CD8-positive, alpha-beta memory T cell (primary cell): ENCODE results near the gene CFAP20DC. TPM values are rescaled to one million over a fixed set of nuclear protein-coding genes. Genes with fewer than 3 reads are reported as not detected.
"Not testable (repeated sequence)": the region's sequence is repeated elsewhere in the genome, so short reads cannot be mapped to it uniquely, and the experiment has no call there.

Source experiments
- CTCF ChIA-PET: fragments of 350-600 bp; sonication (Branson Sonifier 250); formaldehyde crosslinking; loops from one replicate; lab custom pipeline; 2021; ENCODE audit warnings: antibody characterized with exemption; lab: Charles Lee
- POLR2A ChIA-PET: fragments of 350-600 bp; sonication (Branson Sonifier 250); formaldehyde crosslinking; loops from one replicate; lab custom pipeline; 2021; ENCODE audit warnings: antibody characterized with exemption; lab: Charles Lee
- DNase-seq, 5 donors: peaks; one replicate each; pipeline versions ENCODE4 v3.0.0 to v3.0.0-alpha.2; 2020 to 2022; ENCODE audit warnings: mixed read lengths in 1 of 5
- H3K27ac ChIP-seq: one replicate; pipeline ENCODE4 v1.7.0; 2013; ENCODE audit warnings: low read depth, mild to moderate bottlenecking, low read length, moderate library complexity
- H3K27me3 ChIP-seq: 2 replicates; pipeline ENCODE4 v1.7.0; 2013; ENCODE audit warnings: low read length, mild to moderate bottlenecking; ENCODE audit not compliant: insufficient read depth, poor library complexity, severe bottlenecking
- H3K36me3 ChIP-seq: 2 replicates; pipeline ENCODE4 v1.7.0; 2013; ENCODE audit warnings: mild to moderate bottlenecking, low read length, moderate library complexity; ENCODE audit not compliant: insufficient read depth
- H3K4me1 ChIP-seq: 2 replicates; pipeline ENCODE4 v1.7.0; 2013; ENCODE audit warnings: mild to moderate bottlenecking, low read length, moderate library complexity; ENCODE audit not compliant: insufficient read depth
- H3K4me3 ChIP-seq: 2 replicates; pipeline ENCODE4 v1.7.0; 2013; ENCODE audit warnings: mild to moderate bottlenecking, low read length
- H3K9me3 ChIP-seq: 2 replicates; pipeline ENCODE4 v1.7.0; 2013; ENCODE audit warnings: mild to moderate bottlenecking, low read length
- H3K27ac Mint-ChIP-seq, 8 donors: one replicate each; pipeline ENCODE4 v1.8.0; 2020 to 2021; ENCODE audit warnings: mixed read lengths in 8 of 8, mild to moderate bottlenecking in 6 of 8, inconsistent platforms in 3 of 8, moderate library complexity in 3 of 8
- H3K27me3 Mint-ChIP-seq, 2 donors: one replicate each; pipeline ENCODE4 v1.8.0; 2020 to 2021; ENCODE audit warnings: mixed read lengths in 2 of 2, mild to moderate bottlenecking in 1 of 2, moderate library complexity in 1 of 2
- H3K36me3 Mint-ChIP-seq, 3 donors: one replicate each; pipeline ENCODE4 v1.8.0; 2020 to 2021; ENCODE audit warnings: mixed read lengths in 3 of 3, inconsistent platforms in 1 of 3, mild to moderate bottlenecking in 1 of 3
- H3K4me1 Mint-ChIP-seq, 3 donors: one replicate each; pipeline ENCODE4 v1.8.0; 2020 to 2021; ENCODE audit warnings: mixed read lengths in 3 of 3, inconsistent platforms in 1 of 3, mild to moderate bottlenecking in 1 of 3
- H3K4me3 Mint-ChIP-seq, 7 donors: one replicate each; pipeline ENCODE4 v1.8.0; 2020 to 2021; ENCODE audit warnings: mixed read lengths in 7 of 7, mild to moderate bottlenecking in 6 of 7, moderate library complexity in 4 of 7, inconsistent platforms in 2 of 7
- H3K9me3 Mint-ChIP-seq, 5 donors: one replicate each; pipeline ENCODE4 v1.8.0; 2020 to 2022; ENCODE audit warnings: mixed read lengths in 5 of 5, mild to moderate bottlenecking in 3 of 5, moderate library complexity in 2 of 5, inconsistent platforms in 1 of 5
- polyA plus RNA-seq: library from polyadenylated mRNA; unstranded; fragments of 300-500 nt; fragmentation: Illumina TruSeq; gene quantifications from one replicate; pipeline ENCODE4 v1.2.3, GENCODE V29; 2021
- total RNA-seq, 2 experiments: library from RNA; stranded (reverse); gene quantifications; one replicate each; pipeline ENCODE4 v1.2.3, GENCODE V29; 2021

CFAP20DC gene
- total RNA-seq (1 to 10 TPM in 1 of 2 experiments, under 1 TPM in 1; 1.00 to 1.8 TPM), polyA plus RNA-seq (not detected)

- Mint-ChIP-seq H3K36me3 (no peaks in the 10 kb centered on the region), H3K9me3 (peaks cover 0 to 3% (median 0%) of the 10 kb centered on the region in 5 donors), H3K27me3 (peaks cover 0 to 6% of the 10 kb centered on the region in 2 donors), H3K4me1 (peaks cover 3 to 9% (median 5%) of the 10 kb centered on the region in 3 donors), H3K4me3 (peak within 1 kb of the TSS; percentile 58 to 86 (median 77)), H3K27ac (peak within 1 kb of the TSS in 5 of 8 donors; percentile 15 to 85 (median 82))
- peaks cover 5% of the 10 kb centered on the region for H3K4me1 ChIP-seq
- ChIA-PET POLR2A (no interaction called here), CTCF (no interaction called here)
- H3K36me3 ChIP-seq = no peaks in the 10 kb centered on the region
- no peaks in the 10 kb centered on the region for H3K9me3 ChIP-seq
- H3K27ac ChIP-seq = peak within 1 kb of the TSS; percentile 32
- H3K4me3 ChIP-seq = peak within 1 kb of the TSS; percentile 44
- peak; percentile 76 to 88 (median 77) for DNase-seq
- H3K27me3 ChIP-seq = no peaks in the 10 kb centered on the region
Observed at GRCh38 chr3:59049671-59050331, at the start of gene CFAP20DC. Gene CFAP20DC, minus strand, starts transcription at chr3:59050025. Its CDS starts 394 bp downstream, at chr3:59049631.

GRCh38 chr3:59098516-59098915, 48.7 kb upstream of the CFAP20DC start:
- H3K27me3 ChIP-seq, POLR2A ChIA-PET, H3K9me3 ChIP-seq, H3K4me3 Mint-ChIP-seq, H3K4me3 ChIP-seq, DNase-seq, CTCF ChIA-PET, H3K36me3 ChIP-seq, H3K27ac Mint-ChIP-seq, H3K4me1 Mint-ChIP-seq, H3K36me3 Mint-ChIP-seq, H3K4me1 ChIP-seq, H3K27ac ChIP-seq: not testable (repeated sequence)
- peaks cover 14% of the 10 kb centered on the region in 2 donors for H3K27me3 Mint-ChIP-seq
- H3K9me3 Mint-ChIP-seq = peaks cover 0 to 10% (median 8%) of the 10 kb centered on the region in 5 donors

- DNase-seq = no peak
- H3K27ac ChIP-seq = no peak overlapping the region
- peaks cover 0 to 10% (median 8%) of the 10 kb centered on the region in 5 donors for H3K9me3 Mint-ChIP-seq
Observed at GRCh38 chr3:59094446-59094845, 44.6 kb upstream of the CFAP20DC start.

GRCh38 chr3:59093521-59093920, 43.7 kb upstream of the CFAP20DC start:
- Mint-ChIP-seq H3K36me3 (no peaks in the 10 kb centered on the region), H3K4me1 (no peaks in the 10 kb centered on the region)
- CTCF ChIA-PET = no interaction called here

More at GRCh38 chr3:59094446-59094845, 44.6 kb upstream of the CFAP20DC start:
- H3K4me1 ChIP-seq = no peaks in the 10 kb centered on the region
- Mint-ChIP-seq H3K4me3 (no peak overlapping the region), H3K4me1 (no peaks in the 10 kb centered on the region), H3K36me3 (no peaks in the 10 kb centered on the region), H3K27me3 (peaks cover 0 to 7% of the 10 kb centered on the region in 2 donors), H3K27ac (no peak overlapping the region)
- ChIA-PET POLR2A (no interaction called here), CTCF (no interaction called here)
- no peak overlapping the region for H3K4me3 ChIP-seq
- H3K27me3 ChIP-seq = no peaks in the 10 kb centered on the region
- H3K36me3 ChIP-seq = no peaks in the 10 kb centered on the region
- no peaks in the 10 kb centered on the region for H3K9me3 ChIP-seq

GRCh38 chr3:59088761-59089160, 38.9 kb upstream of the CFAP20DC start:
- DNase-seq = no peak
- no peaks in the 10 kb centered on the region for H3K36me3 ChIP-seq
- no peak overlapping the region for H3K4me3 Mint-ChIP-seq

More at GRCh38 chr3:59093521-59093920, 43.7 kb upstream of the CFAP20DC start:
- no peak overlapping the region for H3K4me3 Mint-ChIP-seq
- Histone ChIP-seq H3K4me1 (no peaks in the 10 kb centered on the region), H3K27ac (no peak overlapping the region), H3K27me3 (no peaks in the 10 kb centered on the region), H3K36me3 (no peaks in the 10 kb centered on the region), H3K4me3 (no peak overlapping the region), H3K9me3 (no peaks in the 10 kb centered on the region)
- no peak for DNase-seq
- peaks cover 0 to 10% (median 8%) of the 10 kb centered on the region in 5 donors for H3K9me3 Mint-ChIP-seq
- H3K27me3 Mint-ChIP-seq = peaks cover 0 to 6% of the 10 kb centered on the region in 2 donors
- POLR2A ChIA-PET = no interaction called here
- no peak overlapping the region for H3K27ac Mint-ChIP-seq

GRCh38 chr3:59085976-59086375, 36.2 kb upstream of the CFAP20DC start:
- Mint-ChIP-seq H3K4me3 (no peak overlapping the region), H3K9me3 (peaks cover 0 to 7% (median 0%) of the 10 kb centered on the region in 5 donors), H3K27ac (no peak overlapping the region), H3K4me1 (no peaks in the 10 kb centered on the region), H3K36me3 (no peaks in the 10 kb centered on the region), H3K27me3 (peaks cover 0 to 31% of the 10 kb centered on the region in 2 donors)
- H3K27me3 ChIP-seq = no peaks in the 10 kb centered on the region
- no peaks in the 10 kb centered on the region for H3K4me1 ChIP-seq
- H3K4me3 ChIP-seq = no peak overlapping the region
- POLR2A ChIA-PET = no interaction called here
- no peak for DNase-seq
- CTCF ChIA-PET = no interaction called here
- no peaks in the 10 kb centered on the region for H3K9me3 ChIP-seq
- H3K27ac ChIP-seq = no peak overlapping the region
- H3K36me3 ChIP-seq = no peaks in the 10 kb centered on the region

More at GRCh38 chr3:59088761-59089160, 38.9 kb upstream of the CFAP20DC start:
- H3K4me3 ChIP-seq = no peak overlapping the region
- Mint-ChIP-seq H3K27ac (no peak overlapping the region), H3K9me3 (no peaks in the 10 kb centered on the region), H3K4me1 (no peaks in the 10 kb centered on the region), H3K36me3 (no peaks in the 10 kb centered on the region), H3K27me3 (peaks cover 0 to 20% of the 10 kb centered on the region in 2 donors)
- no peaks in the 10 kb centered on the region for H3K4me1 ChIP-seq
- POLR2A ChIA-PET = no interaction called here
- no peaks in the 10 kb centered on the region for H3K27me3 ChIP-seq
- CTCF ChIA-PET = no interaction called here
- H3K27ac ChIP-seq = no peak overlapping the region
- H3K9me3 ChIP-seq = no peaks in the 10 kb centered on the region

- Histone ChIP-seq H3K9me3 (no peaks in the 10 kb centered on the region), H3K4me1 (no peaks in the 10 kb centered on the region), H3K36me3 (no peaks in the 10 kb centered on the region), H3K27me3 (no peaks in the 10 kb centered on the region), H3K4me3 (no peak overlapping the region), H3K27ac (no peak overlapping the region)
- Mint-ChIP-seq H3K4me1 (no peaks in the 10 kb centered on the region), H3K27ac (no peak overlapping the region), H3K27me3 (peaks cover 0 to 31% of the 10 kb centered on the region in 2 donors), H3K9me3 (peaks cover 0 to 7% (median 0%) of the 10 kb centered on the region in 5 donors), H3K4me3 (no peak overlapping the region), H3K36me3 (no peaks in the 10 kb centered on the region)
- ChIA-PET CTCF (no interaction called here), POLR2A (no interaction called here)
- no peak for DNase-seq
Observed at GRCh38 chr3:59084583-59084982, 34.8 kb upstream of the CFAP20DC start.

GRCh38 chr3:59082106-59082505, 32.3 kb upstream of the CFAP20DC start:
- no peak overlapping the region for H3K4me3 Mint-ChIP-seq
- H3K27ac Mint-ChIP-seq = no peak overlapping the region
- H3K9me3 ChIP-seq = no peaks in the 10 kb centered on the region
- no peaks in the 10 kb centered on the region for H3K36me3 ChIP-seq
- H3K4me3 ChIP-seq = no peak overlapping the region
- POLR2A ChIA-PET = no interaction called here
- DNase-seq = no peak
- H3K27me3 Mint-ChIP-seq = peaks cover 0 to 33% of the 10 kb centered on the region in 2 donors
- CTCF ChIA-PET = no interaction called here
- no peaks in the 10 kb centered on the region for H3K27me3 ChIP-seq
- no peaks in the 10 kb centered on the region for H3K4me1 Mint-ChIP-seq
- peaks cover 0 to 7% (median 0%) of the 10 kb centered on the region in 5 donors for H3K9me3 Mint-ChIP-seq
- no peaks in the 10 kb centered on the region for H3K36me3 Mint-ChIP-seq
- no peak overlapping the region for H3K27ac ChIP-seq
- H3K4me1 ChIP-seq = no peaks in the 10 kb centered on the region
